DOHH2 (cell line): ENCODE results near the gene ACOX3.

Source experiments
- H3F3A ChIP-seq: fragments of 200-600 bp; sonication (generic), shearing (Covaris generic); 2 replicates; pipeline ENCODE4 v1.6.0; 2016; ENCODE audit warnings: antibody characterized with exemption, mild to moderate bottlenecking; ENCODE audit not compliant: control insufficient read depth, insufficient read depth
- H3K27ac ChIP-seq: fragments of 200-600 bp; sonication (generic); 2 replicates; pipeline ENCODE4 v1.5.1; 2014; ENCODE audit warnings: low read depth, mild to moderate bottlenecking, low read length, moderate library complexity
- H3K27me3 ChIP-seq: fragments of 200-600 bp; sonication (generic); 2 replicates; pipeline ENCODE4 v1.6.1; 2014; ENCODE audit warnings: mild to moderate bottlenecking, low read length, mixed read lengths; ENCODE audit not compliant: control insufficient read depth
- H3K36me3 ChIP-seq: fragments of 200-600 bp; sonication (generic); 2 replicates; pipeline ENCODE4 v1.6.1; 2014; ENCODE audit warnings: mild to moderate bottlenecking, low read length, moderate library complexity, mixed read lengths; ENCODE audit not compliant: control insufficient read depth
- H3K4me1 ChIP-seq: fragments of 200-600 bp; sonication (generic); 2 replicates; pipeline ENCODE4 v1.6.1; 2014; ENCODE audit warnings: mild to moderate bottlenecking, low read length, mixed read lengths; ENCODE audit not compliant: control insufficient read depth
- H3K4me2 ChIP-seq: fragments of 200-600 bp; sonication (generic); 2 replicates; pipeline ENCODE4 v1.6.0; 2014; ENCODE audit warnings: mild to moderate bottlenecking, low read length, moderate library complexity
- H3K4me3 ChIP-seq: fragments of 200-600 bp; sonication (generic); 2 replicates; pipeline ENCODE4 v1.5.1; 2014; ENCODE audit warnings: mild to moderate bottlenecking, low read length, mixed read lengths
- H3K79me2 ChIP-seq: fragments of 200-600 bp; sonication (generic); 2 replicates; pipeline ENCODE4 v1.6.1; 2014; ENCODE audit warnings: mild to moderate bottlenecking, low read length, mixed read lengths; ENCODE audit not compliant: control insufficient read depth
- H3K9me2 ChIP-seq: fragments of 200-600 bp; sonication (generic); replicated peaks from 2 replicates; pipeline ENCODE4 v1.6.1; 2014; ENCODE audit warnings: mild to moderate bottlenecking, low read length, mixed read lengths; ENCODE audit not compliant: control insufficient read depth
- H3K9me3 ChIP-seq: fragments of 200-600 bp; sonication (generic); 2 replicates; pipeline ENCODE4 v1.6.1; 2014; ENCODE audit warnings: antibody characterized with exemption, low read length, mixed read lengths; ENCODE audit not compliant: control insufficient read depth, insufficient read depth
- H4K20me1 ChIP-seq: fragments of 200-600 bp; sonication (generic); 2 replicates; pipeline ENCODE4 v1.6.0; 2014; ENCODE audit warnings: low read depth, mild to moderate bottlenecking, antibody characterized with exemption, low read length, moderate library complexity; ENCODE audit not compliant: control insufficient read depth, insufficient read depth
- EZH2phosphoT487 ChIP-seq: fragments of 200-600 bp; sonication (generic); IDR thresholded peaks from 2 replicates; pipeline ENCODE4 v1.6.1; 2017; ENCODE audit warnings: borderline replicate concordance, mild to moderate bottlenecking, antibody characterized with exemption, low read length, moderate library complexity, mixed read lengths
- TF ChIP-seq, protein P1 (sequence below): fragments of 200-600 bp; sonication (generic); IDR thresholded peaks from one replicate; pipeline ENCODE4 v1.5.1; 2014; ENCODE audit warnings: antibody characterized with exemption, mild to moderate bottlenecking, low read depth, low read length; ENCODE audit not compliant: poor library complexity, severe bottlenecking

Gene ACOX3

DNA sequence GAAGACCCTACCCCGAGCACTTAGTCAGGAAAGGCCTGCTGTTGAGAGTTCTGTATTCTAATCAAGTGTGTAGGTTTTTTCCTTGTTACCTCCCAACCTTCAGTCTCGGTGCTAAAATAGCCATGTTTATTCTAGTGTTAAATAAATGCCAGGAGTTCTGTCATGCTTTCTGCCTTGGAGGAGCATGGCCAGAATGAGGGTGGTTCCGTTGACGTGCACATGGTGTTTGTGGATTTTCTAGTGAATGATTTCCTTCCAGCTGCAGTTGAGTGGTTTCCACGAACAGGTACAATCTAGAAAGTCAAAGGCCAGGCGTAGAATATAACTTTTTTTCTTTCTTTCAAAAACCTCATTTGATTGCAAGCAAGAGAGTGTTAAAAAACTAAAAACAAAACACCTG, 21.1 kb upstream of the ACOX3 start:
- Histone ChIP-seq H3K79me2 (no peaks in the 10 kb centered on the region), H3K27me3 (no peaks in the 10 kb centered on the region), H3K4me2 (no peak overlapping the region), H4K20me1 (no peaks in the 10 kb centered on the region), H3K4me3 (no peak overlapping the region), H3K4me1 (no peaks in the 10 kb centered on the region; the same call in 1 of the 2 replicates), H3K27ac (no peak overlapping the region), H3K9me3 (no peaks in the 10 kb centered on the region), H3K36me3 (peaks cover 45% of the 10 kb centered on the region), H3K9me2 (no peaks in the 10 kb centered on the region), H3F3A (no peaks in the 10 kb centered on the region)
- TF ChIP-seq, protein P1, sequence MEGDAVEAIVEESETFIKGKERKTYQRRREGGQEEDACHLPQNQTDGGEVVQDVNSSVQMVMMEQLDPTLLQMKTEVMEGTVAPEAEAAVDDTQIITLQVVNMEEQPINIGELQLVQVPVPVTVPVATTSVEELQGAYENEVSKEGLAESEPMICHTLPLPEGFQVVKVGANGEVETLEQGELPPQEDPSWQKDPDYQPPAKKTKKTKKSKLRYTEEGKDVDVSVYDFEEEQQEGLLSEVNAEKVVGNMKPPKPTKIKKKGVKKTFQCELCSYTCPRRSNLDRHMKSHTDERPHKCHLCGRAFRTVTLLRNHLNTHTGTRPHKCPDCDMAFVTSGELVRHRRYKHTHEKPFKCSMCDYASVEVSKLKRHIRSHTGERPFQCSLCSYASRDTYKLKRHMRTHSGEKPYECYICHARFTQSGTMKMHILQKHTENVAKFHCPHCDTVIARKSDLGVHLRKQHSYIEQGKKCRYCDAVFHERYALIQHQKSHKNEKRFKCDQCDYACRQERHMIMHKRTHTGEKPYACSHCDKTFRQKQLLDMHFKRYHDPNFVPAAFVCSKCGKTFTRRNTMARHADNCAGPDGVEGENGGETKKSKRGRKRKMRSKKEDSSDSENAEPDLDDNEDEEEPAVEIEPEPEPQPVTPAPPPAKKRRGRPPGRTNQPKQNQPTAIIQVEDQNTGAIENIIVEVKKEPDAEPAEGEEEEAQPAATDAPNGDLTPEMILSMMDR = no peak

DNA sequence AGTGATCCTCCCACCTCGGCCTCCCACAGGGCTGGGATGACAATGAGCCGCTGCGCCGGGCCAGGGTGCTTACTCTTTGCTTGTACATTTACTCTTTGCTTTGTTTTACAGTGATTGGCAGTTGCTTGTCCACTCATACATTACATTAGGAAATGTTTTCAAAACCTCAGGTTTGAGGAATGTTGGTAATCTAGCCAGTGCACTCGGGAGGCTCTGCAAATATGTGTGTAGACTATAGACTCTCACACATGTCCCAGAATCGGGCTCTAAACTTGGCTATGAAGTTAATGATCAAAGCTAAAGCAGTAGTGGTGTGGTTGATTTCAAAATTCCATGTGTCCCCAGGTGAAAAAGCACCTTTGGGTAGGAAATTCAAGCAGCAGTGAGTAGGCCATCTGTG, 20.6 kb upstream of the ACOX3 start:
- Histone ChIP-seq H3K36me3 (peaks cover 48% of the 10 kb centered on the region), H3K79me2 (no peaks in the 10 kb centered on the region), H3F3A (no peaks in the 10 kb centered on the region), H3K4me3 (no peak overlapping the region), H3K27ac (no peak overlapping the region), H3K4me1 (no peaks in the 10 kb centered on the region; the same call in 1 of the 2 replicates), H3K9me2 (no peaks in the 10 kb centered on the region), H3K4me2 (no peak overlapping the region), H3K27me3 (no peaks in the 10 kb centered on the region), H4K20me1 (no peaks in the 10 kb centered on the region), H3K9me3 (no peaks in the 10 kb centered on the region)
- TF ChIP-seq, protein P1 = no peak
- TF ChIP-seq EZH2phosphoT487 = no peak

DNA sequence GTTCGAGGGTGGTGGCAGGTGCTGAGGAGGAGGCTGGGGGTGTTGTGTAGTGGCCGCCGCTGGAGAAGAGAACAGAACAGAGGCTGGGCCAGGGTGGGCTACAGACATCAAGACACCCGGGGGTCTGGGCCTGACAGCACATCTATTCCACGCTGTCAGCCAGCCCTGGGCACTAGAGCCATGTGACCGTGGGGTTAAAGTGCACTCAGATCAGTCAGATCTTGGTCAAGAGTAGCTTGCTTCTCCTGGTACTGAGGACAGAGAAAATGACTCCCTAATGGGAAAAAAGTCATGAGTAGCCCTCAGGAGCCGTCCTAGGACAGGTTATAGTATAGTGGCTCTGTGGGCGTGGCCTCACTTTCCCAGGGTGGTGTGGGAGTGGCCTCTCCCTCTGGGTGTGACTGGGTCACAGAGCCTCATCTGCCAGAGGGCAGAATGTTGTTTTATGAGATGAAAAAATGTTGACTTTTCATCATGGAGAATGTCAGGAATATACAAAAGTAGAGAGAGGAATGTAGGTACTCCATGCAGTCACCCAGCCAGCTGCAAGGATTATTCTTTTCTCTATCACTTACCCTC, 19.4 kb upstream of the ACOX3 start:
- Histone ChIP-seq H3K79me2 (no peaks in the 10 kb centered on the region), H3K9me3 (no peaks in the 10 kb centered on the region), H4K20me1 (no peaks in the 10 kb centered on the region), H3K4me2 (no peak overlapping the region), H3K4me3 (no peak overlapping the region), H3K4me1 (no peaks in the 10 kb centered on the region; the same call in 1 of the 2 replicates), H3K9me2 (no peaks in the 10 kb centered on the region), H3K27me3 (no peaks in the 10 kb centered on the region), H3K27ac (no peak overlapping the region), H3F3A (no peaks in the 10 kb centered on the region), H3K36me3 (peaks cover 48% of the 10 kb centered on the region)
- TF ChIP-seq, protein P1 = no peak
- no peak for TF ChIP-seq EZH2phosphoT487
